GM18861 (cell line): ENCODE measurements around the gene PELI2.
"Not testable (repeated sequence)": the region's sequence is repeated elsewhere in the genome, so short reads cannot be mapped to it uniquely, and the experiment has no call there.

ENCODE experiments used
- ATAC-seq: cut with Tn5 transposase; IDR thresholded peaks from one replicate; pipeline ENCODE4 v1.9.1; 2021; ENCODE audit not compliant: unreplicated experiment

PELI2 gene

DNA sequence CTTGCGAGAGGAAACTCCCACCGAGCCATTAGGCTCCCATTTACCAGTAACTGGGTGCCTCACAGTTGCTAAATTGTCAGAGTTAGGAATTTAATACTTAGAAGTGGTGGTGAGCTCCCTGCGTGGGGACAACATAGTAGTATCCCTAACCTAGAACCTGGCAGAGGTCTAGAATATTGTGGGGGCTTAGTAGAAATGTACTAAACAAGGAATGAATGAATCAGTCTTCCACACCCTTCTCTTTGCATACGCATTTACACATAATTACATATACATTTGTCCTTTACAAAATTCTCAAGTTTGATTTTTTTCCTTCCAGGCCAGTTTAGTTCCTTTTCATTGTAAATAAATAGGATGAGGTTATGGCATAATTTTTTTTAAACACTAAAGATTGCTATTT, 24.1 kb downstream of the PELI2 start:
- no peak for ATAC-seq

DNA sequence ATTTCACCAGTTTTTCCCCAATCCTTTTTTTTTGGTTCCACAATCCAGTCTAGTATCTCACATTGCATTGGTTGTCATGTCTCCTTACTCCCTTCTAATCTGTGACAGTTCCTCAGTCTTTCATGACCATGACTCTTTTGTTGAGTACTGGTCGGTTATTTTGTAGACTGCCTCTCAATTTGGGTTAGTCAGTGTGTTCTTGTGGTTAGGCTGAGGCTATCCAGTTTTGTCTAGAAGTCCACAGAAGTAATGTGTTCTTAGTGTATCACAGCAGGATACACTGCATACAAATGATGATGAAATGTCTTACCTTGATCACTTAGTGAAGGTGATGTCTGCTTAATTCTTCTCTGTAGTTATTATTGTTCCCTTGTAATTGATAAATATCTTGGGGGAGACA, 24.8 kb downstream of the PELI2 start:
- ATAC-seq, result no peak

DNA sequence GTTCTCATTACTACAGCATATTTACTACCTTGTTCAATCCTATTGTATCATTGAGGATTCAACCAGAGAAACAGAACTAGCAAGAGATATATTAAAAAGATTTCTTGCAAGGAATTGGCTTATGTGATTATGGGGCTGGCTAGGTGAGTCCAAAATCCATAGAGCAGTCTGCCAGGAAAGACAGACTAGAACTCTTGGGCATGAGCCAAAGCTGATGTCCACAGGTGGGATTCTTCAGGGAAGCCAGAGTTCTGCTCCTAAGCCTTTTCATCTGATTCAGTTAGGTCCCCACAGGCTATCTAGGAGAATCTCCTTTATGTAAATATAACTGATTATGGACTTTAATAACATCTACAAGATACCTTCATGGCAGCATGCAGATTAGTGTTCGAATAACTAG, 26.0 kb downstream of the PELI2 start:
- ATAC-seq, result no peak

DNA sequence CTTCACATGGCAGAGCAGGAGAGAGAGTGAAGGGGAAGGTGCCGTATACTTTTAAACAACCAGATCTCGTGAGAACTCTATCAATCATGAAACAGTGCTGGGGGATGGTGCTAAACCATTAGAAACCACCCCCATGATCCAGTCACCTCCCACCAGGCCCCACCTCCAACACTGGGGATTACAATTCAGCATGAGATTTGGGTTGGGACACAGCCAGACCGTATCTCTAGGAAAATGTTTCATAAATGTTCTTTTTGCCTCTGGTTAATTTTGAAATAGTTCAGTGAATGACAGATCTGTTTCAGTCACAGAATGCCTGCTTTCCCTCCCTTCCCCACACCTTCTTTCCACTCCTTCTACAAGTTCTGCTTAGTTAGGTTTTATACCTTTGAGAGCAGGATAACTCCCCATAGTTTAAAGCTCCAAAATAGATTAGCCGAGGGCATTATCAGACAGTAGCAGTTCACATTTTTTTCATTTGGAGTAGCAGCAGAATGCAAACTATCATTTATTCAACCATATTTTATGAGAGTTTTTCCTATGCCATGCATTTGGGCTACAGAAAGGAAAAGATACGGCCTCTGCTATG, 27.1 kb downstream of the PELI2 start:
- no peak for ATAC-seq

DNA sequence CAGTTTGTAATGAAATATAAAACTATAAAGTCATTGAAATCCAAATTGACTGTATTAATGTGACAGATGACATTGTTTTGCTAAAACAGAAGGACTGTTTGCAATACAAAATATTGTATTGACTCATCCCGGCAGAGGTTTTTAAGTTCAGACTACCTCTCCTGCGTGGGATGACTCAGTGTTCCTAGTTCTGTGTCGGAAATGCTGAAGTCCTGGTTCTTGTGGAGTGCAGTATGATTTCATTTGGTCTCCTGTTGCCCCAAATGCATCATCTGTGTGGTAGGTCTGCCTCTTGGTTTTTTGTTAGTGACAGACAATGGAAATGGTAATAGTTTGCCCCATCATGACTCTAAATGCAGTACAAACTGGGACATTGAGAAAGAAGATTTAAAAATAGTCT, 27.8 kb downstream of the PELI2 start:
- no peak for ATAC-seq

DNA sequence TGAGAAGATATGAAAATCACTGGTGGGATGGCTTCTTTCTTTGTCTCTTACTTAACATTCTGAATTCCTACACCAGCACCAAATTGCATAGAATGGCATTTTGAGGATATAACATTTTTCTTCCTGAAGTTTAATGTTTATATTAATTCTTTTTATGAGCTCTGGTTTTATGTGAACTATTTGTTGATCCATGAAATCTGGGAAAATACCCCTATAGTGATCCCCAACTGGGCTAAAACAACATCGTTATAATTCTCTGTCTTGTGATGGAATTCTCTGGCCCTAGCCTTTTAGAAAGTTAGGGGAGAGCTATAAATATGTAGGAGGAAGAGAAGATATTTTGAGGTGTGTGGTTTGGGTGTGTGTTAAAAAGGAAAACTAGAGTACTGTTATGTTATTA, 29.2 kb downstream of the PELI2 start:
- ATAC-seq, result no peak

DNA sequence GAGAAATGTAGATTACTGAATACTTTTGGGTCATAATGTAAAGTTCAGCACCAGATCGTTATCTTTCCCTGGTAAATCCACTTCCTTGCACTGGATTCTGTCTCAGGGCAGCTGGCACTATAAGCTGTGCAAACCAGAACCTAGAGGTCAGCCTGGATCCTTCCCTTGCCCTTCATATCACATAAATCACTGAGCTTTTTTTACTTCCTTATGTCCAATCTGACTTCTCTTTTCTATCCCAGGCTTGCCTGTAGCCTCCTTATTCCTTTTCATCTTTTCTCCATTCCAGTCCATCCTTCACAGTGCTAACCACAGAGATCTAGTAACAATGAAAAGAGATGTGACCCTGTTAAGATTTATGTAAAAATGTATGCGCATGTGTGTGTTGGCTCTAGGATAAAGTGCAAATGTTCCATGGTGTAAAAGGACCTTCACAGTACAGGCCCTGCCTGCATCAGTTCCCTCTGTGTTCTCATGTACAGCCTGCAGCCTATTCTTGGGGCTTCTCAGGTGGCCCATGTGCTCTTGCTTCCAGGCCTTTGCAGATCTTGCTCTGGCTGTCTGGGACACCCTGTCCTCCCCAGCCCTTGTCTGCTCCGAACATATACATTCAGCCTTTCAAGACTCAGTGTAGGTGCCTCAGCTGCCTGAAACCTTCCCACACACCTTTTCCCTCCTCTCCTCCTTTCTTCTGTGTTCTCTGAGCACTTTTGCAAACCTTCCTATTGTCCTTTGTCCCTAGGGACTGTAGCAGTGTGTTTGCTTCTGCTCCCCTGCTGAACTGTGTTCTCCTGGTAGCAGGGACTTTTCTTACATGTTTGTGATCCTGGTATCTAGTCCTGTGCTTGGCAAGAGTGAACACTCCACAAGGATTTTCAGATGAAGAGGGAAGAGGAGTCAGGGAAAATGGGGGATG, 30.0 kb downstream of the PELI2 start:
- no peak for ATAC-seq

DNA sequence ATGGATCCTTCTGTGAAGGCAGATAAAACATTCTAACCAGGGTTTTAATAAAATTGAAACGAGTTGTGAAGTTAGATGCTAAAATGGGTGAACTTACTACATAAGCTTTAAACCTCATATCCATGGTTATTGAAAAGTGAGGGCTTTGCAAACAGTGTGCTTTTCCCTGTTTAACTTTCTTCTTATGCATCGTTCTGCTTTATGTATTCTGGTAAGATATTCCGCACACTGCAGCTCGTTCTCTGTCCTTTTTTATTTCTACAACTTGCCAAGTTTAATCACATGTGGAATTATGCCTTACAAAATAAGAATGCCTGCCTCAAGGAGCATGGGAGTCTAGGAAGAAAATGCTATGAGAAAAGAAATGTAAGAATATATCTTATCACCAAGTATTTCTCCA, 30.9 kb downstream of the PELI2 start:
- ATAC-seq, result no peak

DNA sequence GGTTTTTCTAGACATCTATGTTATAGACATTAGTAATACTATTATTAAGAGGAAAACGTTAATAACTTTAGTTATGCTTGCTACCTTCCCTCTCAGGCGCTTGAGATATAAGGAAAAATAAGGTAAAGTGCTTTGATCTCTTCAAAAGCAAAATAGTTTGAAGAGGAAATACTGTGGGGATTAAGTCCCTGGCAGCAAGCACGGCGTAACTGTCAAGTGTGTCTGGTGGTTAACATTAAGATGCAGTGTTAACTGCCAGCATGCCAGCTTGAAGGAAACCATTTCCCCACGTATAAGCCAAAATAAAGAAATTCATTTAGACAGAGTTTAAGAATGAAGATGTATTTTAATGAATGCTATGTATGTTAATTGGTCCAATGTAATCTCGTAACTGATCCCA, 31.8 kb downstream of the PELI2 start:
- no peak for ATAC-seq

DNA sequence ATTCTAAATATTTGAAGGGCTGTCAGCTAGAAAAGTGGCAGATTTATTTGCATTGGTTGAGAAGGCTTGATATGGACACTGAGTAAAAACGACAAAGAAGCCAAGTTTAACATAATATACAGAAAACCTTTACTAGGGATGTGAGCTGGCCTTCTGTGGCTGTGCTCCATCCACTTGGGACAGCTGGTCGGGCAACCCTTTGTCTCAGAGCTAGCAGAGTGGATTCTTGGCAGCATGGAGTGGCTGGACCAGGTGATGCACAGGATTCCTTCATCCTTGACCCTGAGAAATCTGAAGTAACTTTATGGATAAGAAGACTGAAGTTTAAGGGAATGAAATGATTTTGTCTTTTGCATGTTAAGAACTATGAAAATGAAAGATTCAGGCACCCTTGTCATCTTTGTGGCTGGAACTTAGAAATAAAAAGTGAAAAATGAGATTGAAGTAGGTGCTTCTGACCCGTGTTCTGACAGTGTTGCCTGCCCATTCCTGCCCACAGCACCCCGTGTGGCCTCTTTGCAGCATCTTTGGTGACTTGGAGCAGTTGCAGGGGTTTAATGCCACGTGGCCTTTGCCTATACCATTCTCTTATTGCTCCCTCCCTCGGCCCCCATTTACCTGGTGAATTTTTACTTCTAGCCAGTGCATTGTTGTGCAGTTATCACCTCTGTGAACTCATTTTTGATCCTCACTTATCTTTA, 32.6 kb downstream of the PELI2 start:
- no peak for ATAC-seq

DNA sequence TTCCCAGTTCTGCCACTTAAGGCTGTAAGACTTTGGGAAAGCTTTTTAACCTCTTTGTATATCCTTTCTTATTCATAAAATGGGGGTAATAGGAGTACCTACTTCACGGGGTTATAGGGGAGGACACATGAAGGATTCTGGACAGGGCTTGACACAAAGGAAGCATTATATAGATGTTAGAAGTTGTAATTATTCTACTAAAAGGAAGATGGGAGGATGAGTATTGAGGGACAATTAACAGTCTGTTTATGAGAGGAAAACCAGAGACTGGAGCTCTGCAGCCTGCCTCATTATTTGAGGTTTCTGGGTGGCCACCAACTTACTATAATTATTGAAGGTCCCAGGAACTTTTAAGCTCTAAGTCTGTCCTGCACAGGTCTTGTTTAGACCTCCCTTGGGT, 34.0 kb downstream of the PELI2 start:
- ATAC-seq, result no peak

DNA sequence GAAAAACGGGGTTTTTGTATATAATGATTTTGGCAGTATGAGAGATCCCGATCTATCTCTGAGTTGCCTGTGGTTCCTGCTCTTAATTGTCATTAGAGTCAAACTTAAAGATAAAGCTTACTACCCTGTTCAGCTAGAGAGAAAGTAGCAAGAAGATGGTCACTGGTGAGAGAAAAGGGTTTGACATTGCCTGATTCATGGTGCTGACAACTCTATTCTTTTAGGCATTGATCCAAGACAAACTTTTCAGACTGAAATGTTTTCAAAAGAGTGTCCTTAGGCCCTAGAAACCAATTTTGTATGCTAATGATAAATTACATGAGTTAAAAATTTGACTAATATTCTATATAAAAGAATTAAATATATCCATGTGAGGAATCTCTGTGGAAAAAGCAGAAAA, 35.1 kb downstream of the PELI2 start:
- ATAC-seq, result no peak

DNA sequence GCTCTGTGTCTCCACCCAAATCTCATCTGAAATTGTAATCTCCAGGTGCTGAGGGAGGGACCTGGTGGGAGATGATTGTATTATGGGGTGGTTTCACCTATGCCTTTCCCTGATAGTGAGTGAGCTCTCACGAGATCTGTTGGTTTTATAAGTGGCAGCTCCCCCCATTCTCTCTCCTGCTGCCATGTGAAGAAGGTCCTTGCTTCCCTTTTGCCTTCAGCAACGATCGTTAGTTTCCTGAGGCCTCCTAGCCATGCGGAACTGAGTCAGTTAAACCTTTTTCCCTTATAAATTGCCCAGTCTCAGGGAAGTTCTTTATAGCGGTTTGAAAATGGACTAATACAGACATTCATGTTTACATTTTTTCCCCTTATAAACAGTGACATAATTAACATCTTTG, 36.1 kb downstream of the PELI2 start:
- no peak for ATAC-seq

DNA sequence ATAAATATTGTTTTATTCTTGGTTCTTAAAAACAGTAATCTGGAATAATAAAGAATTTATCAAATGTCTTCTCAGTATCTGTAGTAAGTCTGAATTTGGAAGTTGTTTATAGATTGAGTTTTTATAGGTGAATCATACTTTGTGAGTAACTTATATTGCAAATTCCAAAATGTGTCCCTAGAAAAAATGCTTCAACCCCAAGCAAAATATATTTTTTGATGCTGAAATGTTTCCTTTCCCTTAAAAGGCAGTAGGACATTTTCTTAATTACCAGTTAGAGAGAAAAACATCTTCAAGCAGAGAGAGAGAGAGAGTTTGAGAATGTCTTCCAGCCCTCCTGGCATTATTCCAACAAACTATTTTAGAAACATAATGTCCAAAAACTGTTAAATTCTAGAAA, 37.9 kb downstream of the PELI2 start:
- no peak for ATAC-seq

DNA sequence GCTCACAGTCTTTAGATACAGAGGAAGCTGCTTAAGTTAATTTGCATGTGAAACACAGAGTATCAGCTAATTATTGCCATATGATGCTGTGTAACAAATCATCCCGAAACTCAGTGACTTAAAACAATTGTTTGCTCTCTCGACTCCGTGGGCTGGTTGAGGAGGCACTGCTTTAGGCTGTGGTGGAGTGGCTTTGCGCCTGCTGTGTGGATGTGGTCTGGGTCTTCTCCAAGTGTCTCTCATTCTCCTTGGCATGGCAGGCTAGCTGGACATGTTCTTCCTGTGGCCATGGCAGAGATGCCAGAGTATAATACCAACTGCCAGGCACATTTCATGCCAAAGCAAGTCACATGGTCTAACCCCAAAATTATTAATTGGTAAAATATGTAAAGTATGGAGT, 40.9 kb downstream of the PELI2 start:
- ATAC-seq, result no peak

DNA sequence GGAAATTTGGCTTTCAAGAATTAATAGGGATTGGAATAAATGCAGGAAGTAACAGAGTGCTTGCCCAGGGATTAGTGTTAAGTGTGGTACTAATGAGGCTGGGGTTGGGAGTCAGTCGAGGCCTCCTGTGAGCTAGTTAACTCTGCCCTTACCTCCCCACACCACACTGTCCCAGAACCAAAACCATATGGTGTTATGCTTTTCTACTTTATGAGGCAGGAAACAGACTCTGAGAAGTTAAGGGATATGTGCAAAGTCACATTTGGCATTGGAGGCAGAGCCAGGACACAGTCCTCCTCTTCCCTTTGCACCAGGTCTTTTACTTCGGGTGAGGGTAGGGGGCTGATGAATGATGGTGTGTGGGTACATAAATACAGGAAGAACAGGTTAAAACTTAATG, 41.9 kb downstream of the PELI2 start:
- ATAC-seq, result no peak

DNA sequence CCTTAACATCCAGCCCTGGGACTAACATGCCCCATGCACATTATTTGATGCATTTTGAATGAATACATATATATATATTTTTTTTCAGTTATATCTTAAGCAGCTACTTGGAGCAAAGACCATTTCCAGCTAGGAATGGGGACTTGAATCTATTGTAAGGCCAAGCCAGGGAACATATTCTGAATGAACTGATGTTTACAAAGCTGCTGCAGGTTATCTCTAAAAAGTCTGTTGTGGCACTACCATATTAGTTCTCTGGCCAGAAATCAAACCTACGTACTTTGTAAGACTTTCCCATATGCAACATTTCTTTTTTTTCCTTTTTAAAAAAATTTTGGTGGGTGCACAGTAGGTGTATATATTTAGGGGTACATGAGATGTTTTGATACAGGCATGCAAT, 43.4 kb downstream of the PELI2 start:
- no peak for ATAC-seq

DNA sequence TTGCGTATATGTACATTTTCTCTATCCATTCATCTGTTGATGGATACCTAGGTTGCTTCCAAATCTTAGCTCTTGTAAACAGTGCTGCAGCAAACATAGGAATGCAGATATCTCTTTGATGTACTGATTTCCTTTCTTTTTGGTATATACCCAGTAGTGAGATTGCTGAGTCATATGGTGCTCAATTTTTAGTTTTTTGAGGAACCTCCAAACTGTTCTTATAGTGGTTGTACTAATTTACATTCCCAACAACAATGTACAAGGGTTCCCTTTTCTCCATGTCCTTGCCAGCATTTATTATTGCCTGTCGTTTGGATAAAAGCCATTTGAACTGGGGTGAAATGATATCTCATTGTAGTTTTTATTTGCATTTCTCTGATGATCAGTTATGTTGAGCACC, 44.3 kb downstream of the PELI2 start:
- ATAC-seq, result no peak

DNA sequence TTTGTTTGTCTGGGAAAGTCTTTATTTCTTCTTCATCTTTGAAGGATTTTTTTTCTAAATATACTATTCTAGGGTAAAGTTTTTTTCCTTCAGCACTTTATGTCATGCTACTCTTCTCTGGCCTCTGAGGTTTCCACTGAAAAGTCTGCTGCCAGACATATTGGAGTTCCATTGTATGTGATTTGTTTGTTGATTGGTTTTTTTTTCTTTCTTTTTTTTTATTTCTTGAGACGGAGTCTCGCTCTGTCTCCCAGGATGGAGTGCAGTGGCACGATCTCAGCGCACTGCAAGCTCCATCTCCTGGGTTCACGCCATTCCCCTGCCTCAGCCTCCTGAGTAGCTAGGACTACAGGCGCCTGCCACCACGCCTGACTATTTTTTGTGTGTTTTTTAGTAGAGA, 48.4 kb downstream of the PELI2 start:
- ATAC-seq, result not testable (repeated sequence)

DNA sequence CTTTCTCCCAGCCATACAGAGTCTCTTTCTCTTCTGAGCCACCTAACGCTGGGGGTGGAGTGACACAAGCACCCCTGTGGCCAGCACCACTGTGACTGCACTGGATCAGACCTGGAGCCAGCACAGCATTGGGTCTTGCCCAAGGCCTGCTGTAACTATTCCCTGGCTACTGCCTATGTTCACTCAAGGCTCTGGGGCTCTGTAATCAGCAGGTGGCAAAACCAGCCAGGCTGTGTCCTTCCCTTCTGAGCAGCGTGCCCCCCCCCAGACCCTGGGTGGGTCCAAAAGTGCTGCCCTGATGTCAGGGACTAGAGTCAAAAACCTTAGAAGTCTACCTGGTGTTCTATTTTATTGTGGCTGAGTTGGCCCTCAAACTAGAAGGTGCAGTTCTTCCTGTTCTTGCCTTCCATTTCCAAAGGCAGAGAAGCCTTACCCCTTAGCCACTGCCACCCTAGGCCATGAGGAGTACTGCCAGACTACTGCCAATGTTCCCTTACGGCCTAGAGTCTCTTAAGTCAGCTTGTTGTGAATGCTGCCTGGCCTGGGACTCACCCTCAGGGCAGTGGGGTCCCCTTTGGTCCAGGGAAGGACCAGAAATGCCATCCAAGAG, 49.9 kb downstream of the PELI2 start:
- ATAC-seq, result no peak

DNA sequence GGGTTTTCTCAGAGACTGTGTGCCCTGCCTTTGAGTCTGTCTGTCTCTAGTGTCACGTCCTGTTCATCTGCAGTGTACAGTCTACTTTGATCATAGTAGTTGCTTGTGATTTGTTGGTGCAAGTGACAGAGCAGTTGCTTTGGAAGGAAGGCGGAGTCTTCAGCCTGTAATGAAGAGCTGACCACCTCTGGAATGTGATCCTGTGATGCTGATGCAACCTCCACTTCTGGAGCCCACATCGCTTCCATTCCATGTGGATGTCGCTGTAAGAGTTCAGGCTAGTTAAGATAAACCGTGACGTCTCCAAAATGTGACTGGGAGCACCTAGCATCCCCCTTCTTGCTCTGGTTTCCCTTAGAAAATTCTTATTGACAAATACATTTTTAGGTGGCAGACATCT, 51.8 kb downstream of the PELI2 start:
- ATAC-seq, result no peak
